TTC549 (cell line): ENCODE data around the gene EDN1.
A peak's percentile ranks its signal among the peaks of the same experiment; 100 is the strongest.

ENCODE experiments used
- FAIRE-seq: peaks from 2 replicates; lab custom pipeline; 2012; peaks lifted over from hg19 to GRCh38; lab: Jason Lieb, UNC

EDN1 gene

DNA sequence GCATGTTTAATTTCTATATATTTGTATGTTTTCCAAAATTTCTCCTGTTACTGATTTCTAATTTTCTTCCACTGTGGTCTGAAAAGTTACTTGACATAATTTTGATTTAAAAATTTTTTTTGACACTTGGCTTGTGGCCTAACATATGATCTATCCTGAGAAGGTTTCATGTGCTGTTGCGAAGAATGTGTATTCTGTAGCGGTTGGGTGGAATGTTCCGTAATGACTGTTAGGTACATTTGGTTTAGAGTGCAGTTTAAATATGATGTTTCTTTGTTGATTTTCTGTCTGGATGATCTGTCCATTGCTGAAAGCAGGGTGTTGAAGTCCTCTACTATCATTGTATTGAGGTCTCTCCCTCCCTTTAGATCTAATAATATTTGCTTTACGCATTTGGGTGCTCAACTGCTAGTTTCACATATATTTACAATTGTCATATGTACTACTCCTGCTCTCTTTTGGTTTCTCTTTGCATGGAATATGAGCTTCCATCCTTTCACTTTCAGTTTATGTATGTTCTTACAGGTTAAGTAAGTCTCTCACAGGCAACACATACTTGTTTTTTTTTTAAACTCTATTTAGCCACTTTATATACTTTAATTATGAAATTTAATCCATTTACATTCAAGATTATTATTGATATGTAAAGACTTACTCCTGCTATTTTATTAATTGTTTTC lies 19.5 kb upstream of the EDN1 start:
- FAIRE-seq, result peak; percentile 7

DNA sequence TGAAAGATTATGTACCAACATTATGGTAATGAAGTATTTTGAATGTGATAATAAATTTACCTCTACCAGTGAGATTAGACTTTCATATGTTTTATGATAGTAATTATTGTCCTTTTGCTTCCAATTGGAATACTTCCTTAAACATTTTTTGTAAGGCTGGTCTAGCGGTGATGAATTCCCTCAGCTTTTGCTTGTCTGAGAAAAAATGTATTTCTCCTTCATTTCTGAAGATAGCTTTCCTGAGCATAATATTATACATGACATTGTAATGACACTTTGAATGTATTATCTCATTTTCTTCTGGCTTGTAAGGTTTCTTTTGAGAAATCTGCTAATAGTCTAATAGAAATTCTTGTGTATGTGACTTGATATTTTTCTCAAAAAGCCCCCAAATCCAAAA lies 18.6 kb upstream of the EDN1 start:
- no peak for FAIRE-seq

DNA sequence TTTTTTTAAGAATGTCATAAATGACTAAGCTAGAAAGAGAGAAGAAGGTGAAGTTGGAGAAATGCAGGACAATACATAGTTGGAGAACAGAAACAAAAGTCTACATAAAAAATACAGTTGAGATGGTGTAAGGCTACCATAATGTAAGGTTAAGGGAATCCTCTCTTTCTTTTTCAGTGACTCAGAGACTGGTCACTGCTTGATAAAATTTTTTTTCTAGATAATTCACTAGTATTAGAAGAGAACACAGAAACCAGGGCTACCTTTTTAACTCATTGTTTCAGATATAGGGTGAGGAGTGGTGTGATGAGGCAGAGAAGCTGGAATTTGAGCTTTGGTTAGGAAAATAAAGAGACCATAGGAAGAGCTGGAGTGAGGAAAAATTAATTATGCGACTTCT lies 18.2 kb upstream of the EDN1 start:
- FAIRE-seq, result no peak

DNA sequence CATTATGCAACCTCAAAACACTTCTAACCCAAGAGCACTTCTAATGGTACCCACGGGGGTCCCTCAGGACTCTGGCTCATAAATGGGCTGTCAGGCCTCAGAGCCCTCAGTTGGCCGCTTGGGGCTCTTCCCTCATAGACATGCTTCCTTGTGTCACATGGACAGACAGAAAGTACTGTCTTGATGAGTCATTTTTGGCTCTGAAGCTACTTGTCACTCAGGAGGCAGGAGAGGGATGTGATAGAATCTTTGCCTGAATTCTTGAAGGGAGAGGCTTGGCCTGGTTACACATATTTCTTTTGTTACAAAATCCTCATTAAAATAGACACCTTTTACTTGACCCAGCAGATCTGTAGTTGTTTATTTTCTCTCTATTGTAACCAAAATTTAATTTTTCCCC lies 15.1 kb upstream of the EDN1 start:
- no peak for FAIRE-seq

DNA sequence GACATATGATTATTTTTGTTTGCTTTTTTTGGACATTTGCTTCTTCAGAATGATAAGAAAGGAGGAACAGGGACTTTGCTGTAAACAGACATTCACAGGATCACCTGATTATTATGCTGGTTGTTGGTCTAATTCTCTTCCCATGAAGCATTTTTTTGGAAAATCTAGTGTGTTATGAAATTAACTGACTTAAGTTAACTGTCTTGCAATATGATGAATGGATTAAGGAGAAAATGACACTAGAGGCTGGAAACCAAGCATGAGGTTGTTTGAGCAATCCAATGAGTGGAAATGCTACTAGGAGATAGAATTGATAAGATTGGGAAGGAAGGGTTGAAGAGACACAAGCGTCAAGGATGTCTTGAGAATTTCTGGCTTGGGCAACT lies 13.2 kb upstream of the EDN1 start:
- no peak for FAIRE-seq

DNA sequence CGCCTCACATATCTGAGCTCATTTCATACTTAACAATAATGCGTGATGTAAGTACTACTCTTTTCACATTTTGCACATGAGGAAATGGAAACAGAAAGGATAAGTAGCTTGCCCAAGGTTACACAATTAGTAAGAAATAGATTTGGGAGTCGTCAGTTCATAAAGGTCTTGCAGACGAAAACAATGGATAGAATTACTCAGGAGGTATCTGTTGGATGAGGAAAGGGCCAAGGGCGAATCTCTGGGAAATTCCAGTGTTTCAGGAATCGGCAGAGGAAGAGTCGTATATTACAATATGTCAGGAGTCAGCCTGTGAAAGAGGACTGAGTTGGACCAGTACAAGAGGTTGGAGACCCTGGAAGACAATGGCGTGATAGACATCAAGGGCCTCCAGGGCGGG lies 12.8 kb upstream of the EDN1 start:
- FAIRE-seq, result no peak

DNA sequence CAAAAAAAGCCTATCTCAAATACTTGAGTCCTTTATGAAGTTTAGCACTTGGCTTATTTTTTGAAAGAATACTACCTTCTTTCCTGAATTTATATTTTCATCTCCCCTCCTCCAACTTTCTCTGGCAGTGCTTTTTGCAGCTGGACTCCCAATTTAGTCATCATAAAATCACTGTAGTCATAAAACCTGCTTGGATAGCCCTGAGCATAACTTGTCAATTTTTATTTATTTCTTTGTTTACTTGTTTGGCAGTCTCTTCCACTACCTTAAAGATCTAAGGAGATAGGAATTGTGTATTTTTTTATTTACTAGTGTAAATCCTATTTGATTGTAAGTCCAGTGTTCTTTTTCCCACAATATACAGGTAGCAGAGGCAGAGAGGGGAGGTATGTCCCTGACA lies 11.2 kb upstream of the EDN1 start:
- no peak for FAIRE-seq

DNA sequence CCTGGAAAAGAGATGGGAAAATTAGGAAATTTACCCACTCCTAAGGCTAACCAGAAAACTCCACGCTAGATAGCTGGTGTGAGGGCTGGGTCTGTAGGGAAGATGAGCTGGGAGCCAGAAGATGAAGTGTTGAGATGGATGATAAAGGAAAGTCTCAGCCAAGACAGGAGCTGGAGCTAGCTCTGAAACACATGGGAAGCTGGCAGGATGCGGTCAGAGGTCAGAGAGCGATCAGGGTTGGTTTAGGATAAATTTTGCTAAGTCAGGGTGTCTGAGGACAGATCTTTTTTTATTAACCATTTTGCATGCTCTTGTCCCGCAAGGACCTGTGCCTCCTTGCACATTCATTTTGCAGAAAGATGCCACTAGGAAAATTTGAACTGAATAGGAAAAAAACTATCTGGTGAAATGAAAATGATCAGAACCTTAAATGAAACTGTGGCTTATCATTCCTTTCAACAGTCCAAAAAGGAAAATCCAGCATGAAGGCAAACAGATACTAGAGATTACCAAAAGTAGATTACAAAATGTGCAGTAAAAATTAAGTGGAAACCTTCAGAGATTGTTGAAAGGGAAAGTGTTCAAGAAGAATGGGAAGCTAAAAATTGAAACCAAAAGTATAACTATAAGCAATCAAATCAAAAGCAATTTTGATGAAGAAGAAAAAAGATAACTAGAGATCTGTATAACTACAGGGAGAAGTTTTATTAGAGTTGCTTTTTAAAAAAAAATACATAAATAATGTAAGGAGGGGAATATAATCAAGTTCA lies 10.7 kb upstream of the EDN1 start:
- FAIRE-seq, result no peak

DNA sequence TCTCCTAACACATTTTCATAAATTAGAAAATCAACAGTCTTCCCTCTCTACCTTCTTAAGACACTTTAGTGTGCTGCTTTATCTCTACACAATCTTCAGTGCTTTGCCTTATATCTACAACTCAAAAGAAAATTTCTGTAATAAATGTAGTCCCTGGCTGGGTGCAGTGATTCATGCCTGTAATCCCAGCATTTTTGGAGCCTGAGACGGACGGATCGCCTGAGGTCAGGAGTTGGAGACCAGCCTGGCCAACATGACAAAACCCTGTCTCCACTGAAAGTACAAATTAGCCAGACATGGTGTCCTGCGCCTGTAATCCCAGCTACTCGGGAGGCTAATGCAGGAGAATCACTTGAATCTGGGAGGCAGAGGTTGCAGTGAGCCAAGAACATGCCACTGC lies 9.7 kb upstream of the EDN1 start:
- FAIRE-seq, result no peak

DNA sequence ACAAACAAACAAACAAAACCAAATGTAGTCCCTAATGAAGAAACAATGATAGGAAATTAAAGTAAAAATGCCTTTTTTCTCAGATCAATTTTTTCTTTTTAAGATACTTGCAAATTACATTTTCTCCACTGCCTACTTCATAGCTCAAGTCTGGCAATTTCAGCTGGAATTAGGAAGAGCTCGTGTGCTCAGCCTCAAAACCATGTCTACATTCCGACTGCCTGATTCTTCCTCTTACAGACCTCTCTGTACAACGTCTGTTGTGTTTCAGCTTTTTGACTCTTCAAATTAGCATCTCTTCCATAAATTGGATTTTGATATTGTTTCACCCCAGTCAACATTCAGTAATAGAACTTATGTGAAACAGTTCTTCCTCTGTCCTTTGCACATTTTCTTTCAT lies 9.3 kb upstream of the EDN1 start:
- no peak for FAIRE-seq

DNA sequence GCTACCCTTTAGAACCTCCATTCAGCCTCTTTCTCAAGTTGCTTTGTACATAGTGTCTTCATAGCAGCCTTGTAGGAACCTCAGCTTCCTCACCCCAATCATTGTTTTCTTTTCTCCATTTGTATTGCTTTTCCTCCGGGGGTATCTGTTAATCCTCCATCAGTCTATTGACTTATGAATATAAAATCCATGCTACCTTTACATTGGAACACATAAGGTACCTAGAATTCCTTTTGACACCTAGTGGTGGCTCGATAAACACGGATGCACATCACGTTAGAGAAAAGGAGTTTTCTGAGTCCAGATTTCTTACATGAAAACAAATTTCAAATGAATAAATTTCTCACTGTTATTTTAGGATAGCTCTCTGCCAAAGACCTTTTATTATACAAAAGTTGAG lies 6.3 kb upstream of the EDN1 start:
- no peak for FAIRE-seq

DNA sequence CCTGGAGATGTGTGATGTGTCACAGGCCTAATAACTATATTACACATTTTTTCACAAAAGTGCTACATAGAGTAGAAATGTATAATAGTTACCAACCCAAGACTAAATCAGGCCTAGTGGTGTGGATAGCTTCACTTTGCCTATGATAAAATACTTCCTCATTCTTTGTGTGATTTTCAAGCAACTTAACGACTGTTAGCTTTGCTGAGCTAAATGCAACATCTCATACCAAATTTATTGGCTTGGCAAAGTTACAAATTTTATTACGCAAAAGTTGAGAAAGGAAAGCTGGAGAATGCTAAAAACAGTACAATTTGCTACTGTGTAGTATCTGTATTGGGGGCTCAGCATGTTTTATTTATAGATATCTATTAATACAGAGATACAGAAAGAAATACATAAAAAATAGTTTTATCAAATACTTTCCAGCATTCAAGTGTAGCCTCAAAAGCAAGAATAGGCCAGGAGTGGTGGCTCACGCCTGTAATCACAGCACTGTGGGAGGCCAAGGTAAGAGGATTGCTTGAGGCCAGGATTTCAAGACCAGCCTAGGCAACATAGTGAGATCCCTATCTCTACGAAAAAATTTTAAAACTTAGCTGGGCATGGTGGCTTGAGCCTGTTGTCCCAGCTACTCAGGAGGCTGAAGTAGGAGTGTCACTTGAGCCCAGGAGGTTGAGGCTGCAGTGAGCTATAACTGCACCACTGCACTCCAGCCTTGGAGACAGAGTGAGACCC lies 3.6 kb upstream of the EDN1 start:
- FAIRE-seq, result no peak

DNA sequence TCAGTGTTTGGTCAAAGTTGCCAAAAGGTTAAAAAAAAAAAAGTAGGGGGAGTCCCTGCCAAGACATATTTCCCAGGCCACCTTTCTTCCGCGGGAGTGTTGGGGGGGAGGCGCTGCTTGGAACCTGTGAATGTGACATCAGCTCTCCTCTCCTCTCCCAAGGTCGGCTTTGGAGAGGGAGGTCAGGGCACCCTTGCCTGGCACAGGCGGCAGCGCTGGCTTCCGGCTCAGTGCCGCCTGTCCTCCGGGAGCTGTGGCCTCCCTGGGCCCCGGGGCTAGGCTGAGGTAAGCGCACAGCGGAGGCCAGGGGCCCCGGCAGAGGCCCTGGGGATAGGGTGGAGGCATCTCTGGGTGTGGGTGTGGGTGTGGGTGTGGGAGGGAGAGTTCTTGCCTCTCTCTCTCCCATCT lies 1.9 kb upstream of the EDN1 start:
- FAIRE-seq, result no peak

DNA sequence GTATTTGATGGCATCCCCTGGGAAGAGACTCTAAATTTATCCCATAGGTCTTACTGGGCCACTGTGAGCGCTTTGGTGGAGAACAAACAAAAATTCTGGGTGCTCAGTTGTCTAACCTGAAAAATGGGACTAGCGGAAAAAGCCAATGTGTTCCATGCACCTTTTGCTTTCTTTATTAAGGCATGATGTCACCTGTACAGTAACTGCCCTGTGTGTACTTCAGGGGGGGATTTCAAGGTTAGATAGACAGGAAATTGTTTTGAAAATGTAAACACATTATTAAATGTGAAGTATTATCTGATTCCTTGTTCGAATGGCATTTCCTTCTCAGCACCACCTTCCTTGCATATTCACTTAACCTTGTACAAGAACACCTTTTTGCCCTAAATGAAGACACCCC lies 1.2 kb upstream of the EDN1 start:
- FAIRE-seq, result no peak

DNA sequence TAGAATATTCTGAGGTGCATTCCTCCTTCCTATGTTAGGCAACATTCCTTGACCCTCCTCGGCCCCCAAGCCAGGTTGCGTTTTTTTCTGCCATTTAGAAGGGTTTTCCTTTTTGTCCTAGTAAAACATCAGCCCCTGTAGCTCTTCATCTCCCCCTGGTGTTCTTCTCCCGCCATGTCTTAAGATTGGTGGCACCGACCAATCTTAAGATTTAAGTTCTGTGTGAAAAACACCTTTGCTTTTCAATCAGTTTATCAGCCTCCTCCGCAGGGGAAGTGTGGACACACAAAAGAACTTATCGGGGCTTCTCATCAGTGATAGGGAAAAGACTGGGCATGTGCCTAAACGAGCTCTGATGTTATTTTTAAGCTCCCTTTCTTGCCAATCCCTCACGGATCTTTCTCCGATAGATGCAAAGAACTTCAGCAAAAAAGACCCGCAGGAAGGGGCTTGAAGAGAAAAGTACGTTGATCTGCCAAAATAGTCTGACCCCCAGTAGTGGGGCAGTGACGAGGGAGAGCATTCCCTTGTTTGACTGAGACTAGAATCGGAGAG lies 719 bp upstream of the EDN1 start:
- peak; percentile 49 for FAIRE-seq

DNA sequence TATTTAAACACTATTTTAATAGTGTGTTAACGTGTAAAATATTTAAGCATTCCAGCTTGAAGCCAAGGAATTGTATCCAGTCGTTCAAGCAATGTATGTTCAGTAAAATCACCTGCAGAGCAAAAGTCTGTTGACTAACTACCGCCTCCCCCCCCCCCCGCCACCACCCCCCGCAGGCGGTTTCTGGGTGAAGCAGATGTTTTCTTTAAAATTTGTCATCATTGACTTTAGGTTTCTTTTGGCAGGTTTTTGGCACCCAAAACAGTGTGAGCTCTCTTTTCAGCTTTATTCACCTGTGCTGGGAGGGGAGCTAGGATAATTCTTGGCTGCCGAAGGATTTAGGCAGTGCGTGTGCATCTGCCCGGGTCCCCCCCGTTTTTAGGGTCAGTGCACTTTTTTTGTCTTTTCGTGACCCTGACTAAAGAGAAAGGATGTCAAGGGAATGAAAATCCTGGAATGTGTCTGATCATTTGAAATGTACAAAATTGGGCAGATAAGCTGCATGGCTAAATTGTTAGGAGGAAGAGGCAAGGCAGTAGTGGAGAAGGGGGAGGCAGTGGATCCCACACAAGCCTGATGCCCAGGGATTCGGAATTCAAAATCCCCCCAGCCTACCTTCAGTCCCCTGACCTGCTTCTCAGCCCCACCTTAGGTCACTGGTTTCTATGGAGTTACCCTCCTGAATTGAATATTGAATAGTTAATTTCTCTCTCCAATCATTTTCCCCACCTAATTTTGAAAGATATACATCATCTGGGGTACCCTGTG lies 1.1 kb downstream of the EDN1 start:
- FAIRE-seq, result no peak

DNA sequence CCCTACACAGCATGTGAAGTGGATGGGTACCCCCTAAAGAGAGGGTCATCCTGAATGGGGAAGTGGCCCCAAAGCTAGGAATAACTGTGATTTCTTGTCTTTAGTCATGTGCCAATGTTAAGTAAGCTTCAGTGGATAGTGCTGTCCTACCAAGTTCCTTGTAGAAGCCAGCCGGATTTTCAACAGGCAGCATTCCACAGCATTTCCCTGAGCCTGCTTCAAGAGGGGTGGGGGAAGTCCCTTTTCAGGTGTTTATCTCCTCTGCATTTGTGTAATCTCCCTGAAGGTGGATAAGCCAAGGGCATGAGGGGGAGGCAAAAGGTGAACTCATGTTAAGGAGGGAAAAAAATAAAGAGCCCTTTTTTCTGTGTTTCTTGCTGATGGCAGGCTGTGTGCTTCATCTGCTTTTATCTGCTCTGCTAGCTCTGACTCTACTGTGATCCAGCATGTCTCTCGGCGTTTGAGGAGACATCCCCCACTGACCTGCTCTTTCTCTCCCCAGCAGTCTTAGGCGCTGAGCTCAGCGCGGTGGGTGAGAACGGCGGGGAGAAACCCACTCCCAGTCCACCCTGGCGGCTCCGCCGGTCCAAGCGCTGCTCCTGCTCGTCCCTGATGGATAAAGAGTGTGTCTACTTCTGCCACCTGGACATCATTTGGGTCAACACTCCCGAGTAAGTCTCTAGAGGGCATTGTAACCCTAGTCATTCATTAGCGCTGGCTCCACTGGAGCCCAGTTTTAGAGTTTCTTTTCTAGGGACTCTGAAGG lies 1.9 kb downstream of the EDN1 start:
- FAIRE-seq, result no peak

DNA sequence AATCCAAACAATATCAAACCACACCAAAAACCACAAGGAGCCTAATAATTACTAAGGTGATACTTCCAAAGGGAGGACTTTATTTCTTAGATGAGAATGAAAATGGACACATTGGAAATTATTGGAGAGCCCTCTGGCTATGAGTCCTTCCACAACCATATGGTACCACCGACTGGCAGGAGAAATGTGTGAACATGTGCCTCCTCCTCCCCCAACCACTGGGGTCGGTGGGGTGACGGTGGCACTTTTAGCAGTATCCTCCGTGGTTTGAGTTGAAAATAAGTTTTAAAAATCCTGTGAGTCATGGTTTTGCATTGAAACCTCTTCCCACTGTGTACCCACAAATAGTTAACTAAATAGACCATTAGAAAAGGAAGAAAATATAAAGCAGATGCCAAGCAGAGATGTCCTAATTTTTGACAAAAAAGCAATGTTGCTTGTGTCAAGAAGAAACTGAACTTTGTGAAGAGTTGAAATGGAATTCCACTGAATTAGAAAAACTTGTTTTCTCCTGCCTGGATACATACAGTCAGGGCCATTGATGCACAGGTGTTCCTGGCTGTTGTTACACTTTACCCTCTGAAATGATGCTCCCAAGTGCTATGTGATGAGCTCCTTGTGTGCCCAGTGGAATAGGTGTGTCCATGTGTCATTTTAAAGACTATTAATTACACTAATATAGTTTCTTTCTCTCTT lies 3.2 kb downstream of the EDN1 start:
- no peak for FAIRE-seq

DNA sequence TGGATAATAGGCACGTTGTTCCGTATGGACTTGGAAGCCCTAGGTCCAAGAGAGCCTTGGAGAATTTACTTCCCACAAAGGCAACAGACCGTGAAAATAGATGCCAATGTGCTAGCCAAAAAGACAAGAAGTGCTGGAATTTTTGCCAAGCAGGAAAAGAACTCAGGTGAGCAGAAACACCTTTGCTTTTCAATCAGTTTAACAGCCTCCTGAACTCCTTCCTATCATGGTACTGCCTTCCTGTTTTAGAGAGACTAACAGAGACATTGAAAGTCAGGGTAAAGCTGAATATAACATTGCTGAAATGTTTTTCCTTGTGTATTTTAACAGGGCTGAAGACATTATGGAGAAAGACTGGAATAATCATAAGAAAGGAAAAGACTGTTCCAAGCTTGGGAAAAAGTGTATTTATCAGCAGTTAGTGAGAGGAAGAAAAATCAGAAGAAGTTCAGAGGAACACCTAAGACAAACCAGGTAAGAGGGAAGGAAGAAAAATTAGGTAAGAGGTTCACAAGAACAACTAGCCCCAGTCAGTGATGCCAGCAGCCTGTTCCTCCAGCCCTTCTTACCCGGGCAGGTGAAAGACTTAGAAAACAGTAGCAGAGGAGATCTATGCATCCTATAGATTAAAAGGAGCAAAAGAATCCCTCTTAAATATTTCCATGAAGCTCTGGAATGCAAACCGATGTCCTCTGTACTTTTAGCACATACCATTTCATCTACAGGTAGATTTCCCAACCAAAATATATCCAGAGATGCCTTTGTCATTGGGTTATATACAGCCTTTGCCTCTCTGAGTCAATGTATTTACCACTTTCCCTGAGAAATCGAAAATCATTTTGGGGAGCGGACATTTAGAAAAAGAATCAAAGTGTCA lies 4.0 kb downstream of the EDN1 start:
- no peak for FAIRE-seq
